Renal cortex interstitium (tissue), 11 donors: ENCODE results near the gene SPEG. TPM values are rescaled to one million over a fixed set of nuclear protein-coding genes. Genes with fewer than 3 reads are reported as not detected.

ENCODE experiments used
- DNase-seq, 11 donors: peaks; one replicate each; pipeline ENCODE4 v3.0.0-alpha.2; 2013; ENCODE audit warnings: low read depth in 9 of 11, low spot score in 4 of 11; ENCODE audit errors: extremely low read depth in 1 of 11
- polyA plus RNA-seq, 3 donors: library from polyadenylated mRNA; unstranded; fragments of 120-200 nt; gene quantifications; one replicate each; pipeline ENCODE4 v1.2.1, GENCODE V29; 2013; ENCODE audit not compliant: insufficient read length in 3 of 3

SPEG gene
- polyA plus RNA-seq, 3 donors, result 9.2 to 16.8 (median 12.7) TPM

GRCh38 chr2:219437690-219438206 lies 3.1 kb downstream of the SPEG start:
- DNase-seq, result no peak

GRCh38 chr2:219438453-219438852 lies 3.8 kb downstream of the SPEG start:
- no peak for DNase-seq

GRCh38 chr2:219439506-219439905 lies 4.9 kb downstream of the SPEG start:
- no peak for DNase-seq

- DNase-seq, result no peak
Observed at GRCh38 chr2:219440388-219441256, 6.0 kb downstream of the SPEG start.

GRCh38 chr2:219441451-219442255 lies 7.0 kb downstream of the SPEG start:
- no peak for DNase-seq

GRCh38 chr2:219442256-219443015 lies 7.8 kb downstream of the SPEG start:
- DNase-seq, result no peak

- DNase-seq, result no peak
Observed at GRCh38 chr2:219443016-219443696, 8.5 kb downstream of the SPEG start.

GRCh38 chr2:219443697-219444023 lies 9.0 kb downstream of the SPEG start:
- DNase-seq, result no peak

GRCh38 chr2:219444566-219445091 lies 10.0 kb downstream of the SPEG start:
- DNase-seq, result no peak

- no peak for DNase-seq
Observed at GRCh38 chr2:219445220-219445640, 10.6 kb downstream of the SPEG start.

GRCh38 chr2:219446101-219446504 lies 11.5 kb downstream of the SPEG start:
- no peak for DNase-seq

GRCh38 chr2:219446689-219447088 lies 12.0 kb downstream of the SPEG start:
- DNase-seq, result no peak

- DNase-seq, result no peak
Observed at GRCh38 chr2:219447242-219448098, 12.8 kb downstream of the SPEG start.

GRCh38 chr2:219448099-219448775 lies 13.6 kb downstream of the SPEG start:
- no peak for DNase-seq

GRCh38 chr2:219448776-219449341 lies 14.2 kb downstream of the SPEG start:
- no peak for DNase-seq

GRCh38 chr2:219449609-219450008 lies 15.0 kb downstream of the SPEG start:
- DNase-seq, result no peak
